ENCODE data around the gene TUBA3C.

GRCh38 chr13:19182536-19182935, 912 bp upstream of the TUBA3C start:
- TF ChIP-seq MEIS1 (CRISPR knock-in tag; IDR thresholded peaks at IDR 0.05; ENCODE audit: borderline replicate concordance) = no peak
- no peak for TF ChIP-seq IKZF3 (tag by site-specific recombination; IDR thresholded peaks at IDR 0.05)
- TF ChIP-seq, protein P1, sequence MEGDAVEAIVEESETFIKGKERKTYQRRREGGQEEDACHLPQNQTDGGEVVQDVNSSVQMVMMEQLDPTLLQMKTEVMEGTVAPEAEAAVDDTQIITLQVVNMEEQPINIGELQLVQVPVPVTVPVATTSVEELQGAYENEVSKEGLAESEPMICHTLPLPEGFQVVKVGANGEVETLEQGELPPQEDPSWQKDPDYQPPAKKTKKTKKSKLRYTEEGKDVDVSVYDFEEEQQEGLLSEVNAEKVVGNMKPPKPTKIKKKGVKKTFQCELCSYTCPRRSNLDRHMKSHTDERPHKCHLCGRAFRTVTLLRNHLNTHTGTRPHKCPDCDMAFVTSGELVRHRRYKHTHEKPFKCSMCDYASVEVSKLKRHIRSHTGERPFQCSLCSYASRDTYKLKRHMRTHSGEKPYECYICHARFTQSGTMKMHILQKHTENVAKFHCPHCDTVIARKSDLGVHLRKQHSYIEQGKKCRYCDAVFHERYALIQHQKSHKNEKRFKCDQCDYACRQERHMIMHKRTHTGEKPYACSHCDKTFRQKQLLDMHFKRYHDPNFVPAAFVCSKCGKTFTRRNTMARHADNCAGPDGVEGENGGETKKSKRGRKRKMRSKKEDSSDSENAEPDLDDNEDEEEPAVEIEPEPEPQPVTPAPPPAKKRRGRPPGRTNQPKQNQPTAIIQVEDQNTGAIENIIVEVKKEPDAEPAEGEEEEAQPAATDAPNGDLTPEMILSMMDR (tag by site-specific recombination; IDR thresholded peaks at IDR 0.05) = no peak
- TF ChIP-seq ZNF112 (tag by site-specific recombination; IDR thresholded peaks at IDR 0.05) = no peak
- TF ChIP-seq SCRT2 (tag by site-specific recombination; IDR thresholded peaks at IDR 0.05) = no peak
- no peak for TF ChIP-seq OSR2 (tag by site-specific recombination; IDR thresholded peaks at IDR 0.05)
- TF ChIP-seq, protein P2, sequence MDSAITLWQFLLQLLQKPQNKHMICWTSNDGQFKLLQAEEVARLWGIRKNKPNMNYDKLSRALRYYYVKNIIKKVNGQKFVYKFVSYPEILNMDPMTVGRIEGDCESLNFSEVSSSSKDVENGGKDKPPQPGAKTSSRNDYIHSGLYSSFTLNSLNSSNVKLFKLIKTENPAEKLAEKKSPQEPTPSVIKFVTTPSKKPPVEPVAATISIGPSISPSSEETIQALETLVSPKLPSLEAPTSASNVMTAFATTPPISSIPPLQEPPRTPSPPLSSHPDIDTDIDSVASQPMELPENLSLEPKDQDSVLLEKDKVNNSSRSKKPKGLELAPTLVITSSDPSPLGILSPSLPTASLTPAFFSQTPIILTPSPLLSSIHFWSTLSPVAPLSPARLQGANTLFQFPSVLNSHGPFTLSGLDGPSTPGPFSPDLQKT (IDR thresholded peaks at IDR 0.05; ENCODE audit: borderline replicate concordance, low read depth, low read length) = no peak
- TF ChIP-seq ZNF624 (tag by site-specific recombination; IDR thresholded peaks at IDR 0.05) = no peak
- TF ChIP-seq PRDM1 (tag by site-specific recombination; IDR thresholded peaks at IDR 0.05) = no peak
- TF ChIP-seq KLF8 (tag by site-specific recombination; IDR thresholded peaks at IDR 0.05) = no peak
- TF ChIP-seq TRIM28 (IDR thresholded peaks at IDR 0.05; ENCODE audit: borderline replicate concordance, low read length) = no peak
- TF ChIP-seq ZNF292 (tag by site-specific recombination; IDR thresholded peaks at IDR 0.05; ENCODE audit: borderline replicate concordance, low read depth) = no peak
- TF ChIP-seq ZNF416 (tag by site-specific recombination; IDR thresholded peaks at IDR 0.05) = no peak
- TF ChIP-seq ZNF280D (tag by site-specific recombination; IDR thresholded peaks at IDR 0.05) = no peak

All from HEK293 (cell line).